HG02759 (cell line): Measurements from ENCODE around the gene PLXDC2.
A peak's percentile ranks its signal among the peaks of the same experiment; 100 is the strongest.

ENCODE experiments used
- ATAC-seq: cut with Tn5 transposase; IDR thresholded peaks from one replicate; pipeline ENCODE4 v1.9.1; 2021; ENCODE audit warnings: mild to moderate bottlenecking, moderate library complexity; ENCODE audit not compliant: unreplicated experiment

PLXDC2 gene

DNA sequence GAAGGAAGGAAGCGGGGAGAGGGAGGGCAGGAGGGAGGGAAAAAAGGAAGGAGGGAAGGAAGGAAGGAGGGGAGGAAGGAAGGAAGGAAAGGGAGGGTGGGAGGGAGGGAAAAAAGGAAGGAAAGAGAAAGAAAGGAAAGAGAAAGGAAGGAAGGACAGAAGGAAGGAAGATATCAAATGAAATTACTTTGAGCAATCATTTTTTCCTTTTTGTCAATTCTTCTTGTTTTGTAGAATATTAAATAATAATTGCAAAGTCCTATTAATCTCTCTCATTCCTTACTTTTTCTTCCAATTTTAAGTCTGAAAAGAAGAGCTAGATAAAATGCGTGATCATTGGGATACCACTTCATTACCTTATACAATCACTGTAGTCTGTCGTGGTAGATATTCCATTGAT, 117.5 kb downstream of the PLXDC2 start:
- no peak for ATAC-seq

DNA sequence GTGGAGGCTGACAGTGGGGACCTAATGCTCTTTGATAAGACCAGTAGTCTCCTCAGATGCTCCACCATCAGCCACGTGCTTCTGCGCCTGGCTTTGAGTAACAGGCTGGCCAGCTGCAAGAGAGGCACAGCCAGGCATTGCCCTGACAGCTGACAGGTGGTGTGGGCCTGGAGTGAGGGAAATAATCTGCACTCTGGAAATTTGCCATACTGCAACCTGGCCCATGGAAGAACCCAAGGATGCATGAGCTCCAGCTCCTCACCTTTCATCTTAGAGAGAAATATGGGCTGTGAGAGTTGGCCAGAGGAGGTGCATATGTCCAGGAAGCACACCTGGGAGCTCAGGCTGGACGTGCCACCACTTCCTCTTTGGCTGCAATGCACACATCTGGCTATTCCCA, 118.9 kb downstream of the PLXDC2 start:
- no peak for ATAC-seq

- ATAC-seq = no peak
These were observed 120.1 kb downstream of the PLXDC2 start for GRCh38 chr10:19936289-19936688.

GRCh38 chr10:19937989-19938388, 121.8 kb downstream of the PLXDC2 start:
- no peak for ATAC-seq

GRCh38 chr10:19941206-19941880, 125.1 kb downstream of the PLXDC2 start:
- ATAC-seq = no peak

DNA sequence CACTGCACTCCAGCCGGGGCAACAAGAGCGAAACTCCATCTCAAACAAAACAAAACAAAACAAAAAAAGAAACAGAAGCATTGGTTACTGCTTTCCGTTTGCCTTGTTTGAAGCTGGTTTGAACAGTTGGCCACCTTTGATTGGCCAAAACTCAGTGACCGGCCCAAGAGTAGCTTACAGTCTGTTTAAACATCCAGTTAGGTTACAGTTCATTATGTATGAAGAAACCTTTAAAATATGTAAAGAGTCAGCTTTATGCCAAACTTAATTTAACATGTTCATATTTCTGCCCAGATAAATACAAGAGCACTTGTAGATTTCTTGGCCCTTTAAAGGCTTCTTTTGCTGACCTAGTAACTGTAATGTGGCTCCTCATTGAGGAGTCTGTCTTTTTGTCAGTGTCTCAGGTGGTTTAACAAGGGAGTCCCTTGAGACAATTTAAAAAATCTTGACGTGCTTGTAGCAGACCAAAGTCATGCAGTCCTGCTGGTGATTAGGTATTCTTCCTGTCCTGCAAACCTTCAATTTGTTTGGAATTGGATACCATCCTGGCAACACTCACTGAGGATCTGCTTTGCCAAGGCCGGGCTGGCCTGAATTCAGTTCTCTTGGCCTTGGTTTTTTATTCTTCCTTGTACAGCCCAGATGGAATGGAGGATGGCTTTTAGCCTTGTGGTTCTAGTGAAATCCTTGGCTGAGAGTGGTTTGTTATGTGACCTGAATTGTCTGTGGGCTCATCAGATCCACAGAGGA, 128.9 kb downstream of the PLXDC2 start:
- ATAC-seq = no peak

- no peak for ATAC-seq
These were observed 130.0 kb downstream of the PLXDC2 start for GRCh38 chr10:19946245-19946644.

DNA sequence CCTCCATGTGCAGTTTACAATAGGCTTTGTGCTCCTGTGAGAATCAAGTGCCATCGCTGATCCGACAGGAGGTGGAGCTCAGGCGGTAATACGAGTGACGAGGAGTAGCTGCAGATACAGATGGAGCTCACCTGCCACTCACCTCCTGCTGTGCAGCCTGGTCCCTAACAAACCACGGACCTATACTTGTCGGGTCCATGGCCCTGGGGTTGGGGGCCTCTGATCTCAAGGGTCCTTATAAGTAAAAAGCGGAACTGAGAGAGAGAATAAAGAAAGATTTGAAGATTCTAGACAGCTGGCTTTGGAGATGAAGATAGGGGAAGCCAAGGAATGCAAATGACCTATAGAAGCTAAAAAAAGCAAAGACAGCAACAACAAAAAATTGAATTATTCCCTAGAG, 130.6 kb downstream of the PLXDC2 start:
- ATAC-seq = no peak

DNA sequence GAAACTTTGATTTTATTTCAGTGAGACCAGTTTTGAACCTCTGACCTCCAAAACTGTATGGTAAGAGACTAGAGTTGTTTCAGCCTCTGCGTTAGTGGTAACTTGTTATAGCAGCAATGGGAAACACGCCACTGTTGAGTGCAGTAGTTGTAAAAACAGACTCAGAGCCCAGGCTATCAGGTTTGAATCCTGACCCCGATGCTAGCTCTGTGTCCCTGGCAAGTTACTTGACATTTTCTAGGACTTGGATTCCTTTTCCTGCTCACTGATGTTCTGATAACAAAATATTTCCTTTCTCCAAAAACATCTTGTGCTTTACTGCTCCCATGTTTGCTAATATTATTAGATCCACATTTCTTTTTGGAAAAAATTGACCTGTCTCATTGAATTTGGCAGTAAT, 131.0 kb downstream of the PLXDC2 start:
- ATAC-seq = no peak

GRCh38 chr10:19947656-19948055, 131.4 kb downstream of the PLXDC2 start:
- ATAC-seq = peak; percentile 79

DNA sequence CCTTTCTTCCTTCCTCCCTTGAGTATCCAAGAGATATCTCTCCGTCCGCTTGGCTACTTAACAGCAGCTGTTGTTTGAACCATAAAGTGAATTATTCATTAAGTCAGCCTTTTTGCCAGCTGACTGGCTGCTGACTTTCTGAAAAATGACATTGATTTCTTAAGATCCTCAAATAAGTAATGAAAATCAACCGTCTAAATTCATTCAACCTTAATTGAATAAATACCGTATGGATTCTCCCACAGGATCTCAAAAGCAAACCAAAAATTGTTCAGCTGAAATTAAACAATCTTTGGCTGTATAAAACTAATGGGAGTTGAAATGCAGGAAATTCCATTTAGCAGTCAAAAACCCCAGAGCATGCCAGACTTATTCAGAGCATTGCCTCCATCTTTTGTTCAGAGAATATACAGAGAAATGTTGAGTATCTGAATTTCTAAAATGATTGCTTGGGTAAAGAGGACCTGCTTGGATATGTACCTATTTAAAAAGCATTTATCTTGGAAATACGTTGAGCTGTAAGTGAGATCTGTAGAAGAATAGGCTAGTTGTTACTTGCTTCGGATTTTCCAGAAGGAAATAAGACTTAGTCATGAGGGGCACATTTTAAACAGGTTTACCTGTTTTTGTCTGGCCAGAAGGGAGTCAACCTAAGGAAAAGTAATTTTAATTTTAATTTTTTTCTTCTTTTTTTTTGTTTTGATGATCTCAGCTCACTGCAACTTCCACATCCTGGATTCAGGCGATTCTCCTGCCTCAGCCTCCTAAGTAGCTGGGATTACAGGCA, 136.2 kb downstream of the PLXDC2 start:
- no peak for ATAC-seq

DNA sequence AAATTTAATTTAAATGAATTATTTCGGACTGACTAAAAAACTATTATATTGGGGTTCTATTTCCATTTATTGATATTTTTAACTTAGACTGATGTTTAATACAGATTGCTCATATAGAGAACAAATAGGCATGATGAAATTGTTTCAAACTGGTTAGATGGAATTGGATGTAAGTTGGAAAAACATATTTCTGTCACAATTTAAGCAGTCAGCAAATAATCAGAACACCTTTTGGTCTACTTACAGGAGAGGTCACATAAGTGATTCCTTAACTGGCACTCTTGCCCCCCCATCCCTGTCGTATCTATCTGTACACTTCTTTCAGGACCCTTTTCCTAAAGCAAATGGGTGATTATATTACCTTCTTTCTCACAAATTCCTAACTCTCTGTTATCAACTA, 138.4 kb downstream of the PLXDC2 start:
- ATAC-seq = no peak

GRCh38 chr10:19956516-19957032, 140.3 kb downstream of the PLXDC2 start:
- no peak for ATAC-seq

- peak; percentile 98 for ATAC-seq
These were observed 142.6 kb downstream of the PLXDC2 start for GRCh38 chr10:19958787-19959186.

DNA sequence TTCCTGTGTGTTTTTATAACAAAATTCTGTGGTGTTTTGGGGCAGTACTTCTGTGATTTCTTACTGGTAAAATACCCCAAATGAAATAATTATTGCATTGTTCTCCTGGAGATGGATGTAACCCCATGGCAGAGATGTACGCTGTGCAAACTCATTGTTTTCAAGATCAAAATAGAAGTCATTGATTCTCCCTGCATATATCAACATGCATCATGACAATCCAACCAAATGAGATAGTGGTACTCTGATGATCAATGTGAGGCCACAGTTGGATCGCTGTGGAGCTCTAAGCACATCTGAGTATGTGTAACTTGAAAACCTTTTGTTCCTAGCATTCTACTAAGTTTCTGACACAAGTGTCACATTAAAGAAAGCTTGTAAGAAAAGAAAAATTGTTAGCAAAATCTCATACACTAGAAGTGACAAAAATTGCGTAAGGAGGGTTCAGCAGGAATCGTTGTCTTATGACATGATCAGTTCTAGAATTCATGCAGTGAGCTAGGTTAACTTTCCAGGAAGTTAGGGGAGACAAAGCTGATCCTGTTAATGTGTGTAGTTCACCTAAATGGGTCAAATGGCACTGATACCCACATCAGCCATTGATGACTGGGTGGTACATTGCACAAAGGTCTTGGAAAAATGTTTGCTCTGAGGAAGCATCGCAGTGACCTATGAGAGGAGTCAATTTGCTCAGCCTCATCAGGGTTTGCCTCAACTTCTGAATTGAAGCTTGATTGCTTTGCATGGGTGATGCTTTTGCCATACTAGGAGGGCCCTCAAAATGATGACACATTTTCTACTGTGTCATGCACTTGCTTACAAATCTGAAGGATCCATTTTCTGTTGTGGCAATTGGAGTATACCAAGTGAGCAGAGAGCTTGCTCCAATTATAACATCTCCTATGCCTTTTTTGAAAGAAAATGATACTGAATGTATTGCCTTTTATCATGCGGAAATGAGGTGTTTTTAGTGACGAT, 145.1 kb downstream of the PLXDC2 start:
- no peak for ATAC-seq

- no peak for ATAC-seq
These were observed 148.4 kb downstream of the PLXDC2 start for GRCh38 chr10:19964625-19965024.

GRCh38 chr10:19966751-19967150, 150.5 kb downstream of the PLXDC2 start:
- no peak for ATAC-seq

- no peak for ATAC-seq
These were observed 151.7 kb downstream of the PLXDC2 start for GRCh38 chr10:19967981-19968380.

GRCh38 chr10:19968745-19969144, 152.5 kb downstream of the PLXDC2 start:
- no peak for ATAC-seq

DNA sequence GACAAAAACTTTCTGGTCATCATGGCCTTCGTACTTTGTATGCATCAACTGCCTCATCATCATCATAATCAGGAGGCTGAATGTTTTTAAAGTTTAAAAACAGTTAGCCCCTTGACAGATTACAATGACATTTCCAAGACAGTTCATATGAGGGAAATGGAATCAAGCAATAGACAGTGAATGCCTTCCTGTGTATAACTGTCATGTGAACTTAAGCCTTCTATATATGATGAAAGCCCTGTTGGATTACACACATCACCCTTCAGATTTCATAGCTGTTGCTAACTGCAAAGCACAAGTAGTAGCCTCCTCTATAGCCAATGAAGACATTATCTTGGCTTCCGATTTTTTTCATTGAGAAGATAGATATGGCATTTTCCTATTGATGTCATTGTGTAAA, 154.0 kb downstream of the PLXDC2 start:
- ATAC-seq = no peak
